HL-60 (cell line): ENCODE measurements around the gene KRI1.

ENCODE experiments used
- DNase-seq, 2 experiments: peaks; one replicate each; pipeline ENCODE4 v3.0.0-alpha.2; 2010 to 2020; ENCODE audit warnings: low read depth in 1 of 2, low spot score in 1 of 2
- H3K27ac ChIP-seq: fragments of 250-450 bp; sonication (Bioruptor Pico); replicated peaks from 2 replicates; pipeline ENCODE4 v1.5.1; 2020; ENCODE audit warnings: mild to moderate bottlenecking, moderate library complexity
- H3K27me3 ChIP-seq: fragments of 250-450 bp; sonication (Bioruptor Pico); 2 replicates; pipeline ENCODE4 v1.5.1; 2021; ENCODE audit warnings: mild to moderate bottlenecking, moderate library complexity; ENCODE audit not compliant: insufficient read depth, poor library complexity, severe bottlenecking
- H3K4me3 ChIP-seq: replicated peaks from 2 replicates; pipeline ENCODE4 v1.5.1; 2011; ENCODE audit warnings: mild to moderate bottlenecking, control low read depth, low read length; ENCODE audit not compliant: insufficient read depth
- GABPA ChIP-seq: IDR thresholded peaks from 2 replicates; pipeline ENCODE4 v1.6.1; 2012; ENCODE audit warnings: low read depth
- POLR2AphosphoS5 ChIP-seq: IDR thresholded peaks from 2 replicates; pipeline ENCODE4 v1.6.1; 2012; ENCODE audit warnings: low read depth
- SPI1 ChIP-seq: IDR thresholded peaks from 2 replicates; pipeline ENCODE4 v1.6.1; 2012; ENCODE audit warnings: low read depth, mild to moderate bottlenecking, borderline replicate concordance
- TF ChIP-seq, protein P1 (sequence below): IDR thresholded peaks from one replicate; pipeline ENCODE4 v1.5.1; 2011; ENCODE audit warnings: low read length, control low read depth, inconsistent platforms; ENCODE audit not compliant: insufficient read depth
- TF ChIP-seq, protein P2 (sequence below): IDR thresholded peaks from 2 replicates; pipeline ENCODE4 v1.6.1; 2012; ENCODE audit warnings: low read depth; ENCODE audit not compliant: insufficient replicate concordance

Gene KRI1

DNA sequence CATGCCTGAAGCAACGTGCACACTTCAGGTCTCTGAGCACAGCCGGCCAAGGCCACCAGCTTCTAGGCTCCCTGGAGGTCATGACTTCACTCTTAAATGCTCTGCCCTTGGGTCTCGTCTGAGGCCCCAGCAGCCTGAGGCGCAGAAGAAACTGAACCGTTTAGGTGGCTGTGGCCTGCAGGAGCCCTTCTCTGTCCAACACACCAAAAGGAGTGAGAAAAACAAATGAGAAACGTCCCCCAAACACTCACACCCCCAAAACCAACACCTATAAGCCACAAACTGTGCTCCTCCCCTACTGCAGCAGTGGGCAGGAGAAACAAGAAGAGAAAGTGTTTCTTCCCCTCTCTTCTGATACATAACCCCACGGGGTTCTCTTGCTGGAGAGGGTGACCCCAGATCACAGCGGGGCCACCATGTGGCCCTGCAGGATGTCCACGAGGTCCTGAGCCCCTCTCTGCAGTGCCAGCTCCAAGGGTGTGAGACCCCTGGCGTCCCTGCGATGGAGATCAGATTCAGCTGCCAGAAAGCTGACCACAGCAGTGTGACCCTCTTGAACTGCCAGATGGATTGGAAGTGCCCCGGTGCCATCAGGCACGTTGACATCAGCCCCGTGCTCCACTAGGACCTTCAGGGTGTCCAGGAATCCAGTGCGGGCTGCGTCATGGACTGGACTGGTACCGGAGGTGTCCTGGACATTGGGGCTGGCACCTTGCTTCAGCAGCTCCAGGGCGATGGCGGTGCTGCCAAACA, 1.0 kb upstream of the KRI1 start:
- DNase-seq = peak in 1 of 2 experiments; percentile 63
- Histone ChIP-seq H3K4me3 (peak overlapping the region; percentile 76), H3K27ac (peak overlapping the region; percentile 85), H3K27me3 (no peaks in the 10 kb centered on the region)
- TF ChIP-seq GABPA = no peak
- TF ChIP-seq, protein P1, sequence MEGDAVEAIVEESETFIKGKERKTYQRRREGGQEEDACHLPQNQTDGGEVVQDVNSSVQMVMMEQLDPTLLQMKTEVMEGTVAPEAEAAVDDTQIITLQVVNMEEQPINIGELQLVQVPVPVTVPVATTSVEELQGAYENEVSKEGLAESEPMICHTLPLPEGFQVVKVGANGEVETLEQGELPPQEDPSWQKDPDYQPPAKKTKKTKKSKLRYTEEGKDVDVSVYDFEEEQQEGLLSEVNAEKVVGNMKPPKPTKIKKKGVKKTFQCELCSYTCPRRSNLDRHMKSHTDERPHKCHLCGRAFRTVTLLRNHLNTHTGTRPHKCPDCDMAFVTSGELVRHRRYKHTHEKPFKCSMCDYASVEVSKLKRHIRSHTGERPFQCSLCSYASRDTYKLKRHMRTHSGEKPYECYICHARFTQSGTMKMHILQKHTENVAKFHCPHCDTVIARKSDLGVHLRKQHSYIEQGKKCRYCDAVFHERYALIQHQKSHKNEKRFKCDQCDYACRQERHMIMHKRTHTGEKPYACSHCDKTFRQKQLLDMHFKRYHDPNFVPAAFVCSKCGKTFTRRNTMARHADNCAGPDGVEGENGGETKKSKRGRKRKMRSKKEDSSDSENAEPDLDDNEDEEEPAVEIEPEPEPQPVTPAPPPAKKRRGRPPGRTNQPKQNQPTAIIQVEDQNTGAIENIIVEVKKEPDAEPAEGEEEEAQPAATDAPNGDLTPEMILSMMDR = no peak
- TF ChIP-seq POLR2AphosphoS5 = peak; percentile 34; the same call in 1 of the 2 replicates
- no peak for TF ChIP-seq SPI1
- TF ChIP-seq, protein P2, sequence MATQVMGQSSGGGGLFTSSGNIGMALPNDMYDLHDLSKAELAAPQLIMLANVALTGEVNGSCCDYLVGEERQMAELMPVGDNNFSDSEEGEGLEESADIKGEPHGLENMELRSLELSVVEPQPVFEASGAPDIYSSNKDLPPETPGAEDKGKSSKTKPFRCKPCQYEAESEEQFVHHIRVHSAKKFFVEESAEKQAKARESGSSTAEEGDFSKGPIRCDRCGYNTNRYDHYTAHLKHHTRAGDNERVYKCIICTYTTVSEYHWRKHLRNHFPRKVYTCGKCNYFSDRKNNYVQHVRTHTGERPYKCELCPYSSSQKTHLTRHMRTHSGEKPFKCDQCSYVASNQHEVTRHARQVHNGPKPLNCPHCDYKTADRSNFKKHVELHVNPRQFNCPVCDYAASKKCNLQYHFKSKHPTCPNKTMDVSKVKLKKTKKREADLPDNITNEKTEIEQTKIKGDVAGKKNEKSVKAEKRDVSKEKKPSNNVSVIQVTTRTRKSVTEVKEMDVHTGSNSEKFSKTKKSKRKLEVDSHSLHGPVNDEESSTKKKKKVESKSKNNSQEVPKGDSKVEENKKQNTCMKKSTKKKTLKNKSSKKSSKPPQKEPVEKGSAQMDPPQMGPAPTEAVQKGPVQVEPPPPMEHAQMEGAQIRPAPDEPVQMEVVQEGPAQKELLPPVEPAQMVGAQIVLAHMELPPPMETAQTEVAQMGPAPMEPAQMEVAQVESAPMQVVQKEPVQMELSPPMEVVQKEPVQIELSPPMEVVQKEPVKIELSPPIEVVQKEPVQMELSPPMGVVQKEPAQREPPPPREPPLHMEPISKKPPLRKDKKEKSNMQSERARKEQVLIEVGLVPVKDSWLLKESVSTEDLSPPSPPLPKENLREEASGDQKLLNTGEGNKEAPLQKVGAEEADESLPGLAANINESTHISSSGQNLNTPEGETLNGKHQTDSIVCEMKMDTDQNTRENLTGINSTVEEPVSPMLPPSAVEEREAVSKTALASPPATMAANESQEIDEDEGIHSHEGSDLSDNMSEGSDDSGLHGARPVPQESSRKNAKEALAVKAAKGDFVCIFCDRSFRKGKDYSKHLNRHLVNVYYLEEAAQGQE = peak; percentile 24

DNA sequence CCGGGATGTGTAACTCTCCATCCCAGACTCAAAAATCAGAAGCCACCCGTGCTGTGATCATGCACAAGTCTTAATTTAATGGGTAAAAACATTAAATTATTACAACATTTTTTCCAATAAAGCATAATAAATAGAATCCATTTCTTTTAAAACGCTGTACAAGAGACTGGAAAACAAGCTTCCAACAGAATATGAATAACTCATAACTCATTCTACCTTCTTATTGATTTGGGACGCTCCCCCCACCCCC, 523 bp upstream of the KRI1 start:
- Histone ChIP-seq H3K27ac (peak overlapping the region; percentile 85), H3K4me3 (peak overlapping the region; percentile 76), H3K27me3 (no peaks in the 10 kb centered on the region)
- TF ChIP-seq POLR2AphosphoS5 (no peak), SPI1 (no peak), GABPA (no peak)
- TF ChIP-seq, protein P2 = no peak
- TF ChIP-seq, protein P1 = no peak
- DNase-seq = no peak

DNA sequence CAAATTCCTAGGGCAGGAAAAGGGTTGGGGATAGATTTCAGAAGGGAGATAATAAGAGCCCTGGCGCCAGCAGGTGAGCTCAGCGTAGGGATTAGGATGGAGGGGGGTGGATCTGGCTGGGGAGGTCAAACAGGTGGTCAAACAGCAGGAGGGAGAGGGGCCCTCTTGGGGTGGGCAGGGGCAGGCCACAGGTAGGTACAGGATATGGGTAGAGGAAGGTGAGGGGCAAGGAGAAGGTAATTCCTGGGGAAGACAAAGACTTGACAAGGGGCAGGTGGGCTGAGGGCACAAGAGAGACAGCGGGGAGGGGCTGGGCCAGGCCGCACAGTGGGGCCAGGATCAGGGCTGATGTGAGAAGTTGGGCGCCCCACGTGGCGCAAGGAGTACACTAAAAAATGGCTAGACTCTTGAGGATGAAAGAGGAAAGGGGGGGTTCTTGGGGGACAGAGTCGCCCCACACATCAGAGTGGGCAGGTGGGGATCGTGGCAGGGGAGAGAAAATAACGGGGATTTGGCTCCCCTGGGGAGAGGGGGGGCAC, 713 bp downstream of the KRI1 start:
- no peaks in the 10 kb centered on the region for H3K27me3 ChIP-seq
- H3K27ac ChIP-seq = peak overlapping the region; percentile 92
- TF ChIP-seq POLR2AphosphoS5 (no peak), SPI1 (no peak)
- TF ChIP-seq, protein P1 = peak; percentile 22
- DNase-seq = peak in 1 of 2 experiments; percentile 68
- peak overlapping the region; percentile 96 for H3K4me3 ChIP-seq
